COR-L47 (cell line): ENCODE data around the gene KLHL25.

Source experiments
- DNase-seq: peaks from one replicate; lab custom pipeline; 2025; lab: John Stamatoyannopoulos, UW

The KLHL25 gene

GRCh38 chr15:85717212-85717611, 77.5 kb downstream of the KLHL25 start:
- DNase-seq, result no peak

DNA sequence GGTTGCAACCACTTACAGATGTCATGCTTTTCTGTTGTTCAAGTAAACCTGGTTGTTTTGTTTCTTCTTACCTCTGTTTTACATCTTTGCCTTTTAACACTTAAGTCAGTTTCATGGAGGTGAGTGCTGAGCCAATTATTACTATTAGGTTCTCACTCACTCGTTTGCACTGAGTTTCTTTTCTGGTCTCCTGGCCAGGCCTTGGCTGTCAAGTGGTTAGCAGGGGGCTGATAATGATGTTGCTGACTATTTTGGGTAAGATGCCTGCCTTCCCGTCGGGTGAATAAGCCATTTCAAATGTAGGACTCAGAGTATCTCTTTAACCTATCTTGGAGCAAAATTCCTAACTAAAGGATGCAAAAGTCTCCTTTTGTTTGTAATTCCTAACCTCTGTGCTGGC, 78.5 kb downstream of the KLHL25 start:
- DNase-seq, result no peak

DNA sequence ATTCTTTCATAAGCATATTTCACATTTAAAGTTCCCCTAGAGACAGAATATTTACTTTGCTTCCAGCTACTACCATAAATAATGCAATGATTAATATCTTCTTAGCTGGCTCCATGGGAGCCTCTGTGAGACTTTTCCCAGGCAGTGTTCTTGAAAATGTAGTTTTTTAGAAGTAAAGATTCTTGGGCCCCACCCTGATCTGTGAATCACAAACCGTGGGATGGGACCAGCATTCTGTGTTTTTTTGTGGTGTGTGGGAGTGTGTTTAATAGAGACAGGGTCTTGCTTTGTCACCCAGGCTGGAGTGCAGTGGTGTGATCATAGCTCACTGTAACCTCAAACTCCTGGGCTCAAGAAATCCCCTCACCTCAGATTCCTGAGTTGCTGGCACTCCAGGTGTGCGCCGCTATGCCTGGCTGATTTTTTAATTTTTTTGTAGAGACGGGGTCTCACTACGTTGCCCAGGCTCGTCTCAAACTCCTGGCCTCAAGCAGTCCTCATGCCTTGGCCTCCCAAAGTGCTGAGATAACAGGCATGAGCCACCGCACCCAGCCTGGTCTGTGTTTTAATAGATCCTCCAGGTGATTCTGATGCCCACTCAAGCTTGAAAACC, 83.0 kb downstream of the KLHL25 start:
- DNase-seq, result no peak

GRCh38 chr15:85710340-85710842, 84.3 kb downstream of the KLHL25 start:
- DNase-seq, result no peak
